GM23338 (cell line): Measurements from ENCODE around the gene IFI16. TPM values are rescaled to one million over a fixed set of nuclear protein-coding genes. Genes with fewer than 3 reads are reported as not detected.

ENCODE experiments used
- ATAC-seq: fragments of 200-7000 bp; cut with Tn5 transposase; 3 replicates; pipeline ENCODE4 v1.9.1; 2020
- DNase-seq: peaks from one replicate; pipeline ENCODE4 v3.0.0-alpha.2; 2015; ENCODE audit warnings: low spot score
- H2AFZ ChIP-seq: fragments of 200-600 bp; sonication (generic); 2 replicates; pipeline ENCODE4 v1.8.0; 2016; ENCODE audit warnings: antibody characterized with exemption, mild to moderate bottlenecking, moderate library complexity
- H3F3A ChIP-seq: fragments of 200-600 bp; sonication (generic); replicated peaks from 2 replicates; pipeline ENCODE4 v1.8.0; 2017; ENCODE audit warnings: antibody characterized with exemption, mixed run types, low read depth
- H3K27ac ChIP-seq: fragments of 200-600 bp; sonication (generic); 2 replicates; pipeline ENCODE4 v1.6.1; 2016; ENCODE audit warnings: low read depth
- H3K27me3 ChIP-seq: fragments of 200-600 bp; sonication (generic); 2 replicates; pipeline ENCODE4 v1.8.0; 2016; ENCODE audit warnings: mild to moderate bottlenecking, mixed run types, moderate library complexity; ENCODE audit not compliant: insufficient read depth
- H3K36me3 ChIP-seq: fragments of 200-600 bp; sonication (generic); 2 replicates; pipeline ENCODE4 v1.8.0; 2016; ENCODE audit warnings: mild to moderate bottlenecking; ENCODE audit not compliant: insufficient read depth
- H3K4me1 ChIP-seq: fragments of 200-600 bp; sonication (generic); 2 replicates; pipeline ENCODE4 v1.8.0; 2016; ENCODE audit warnings: mild to moderate bottlenecking, moderate library complexity; ENCODE audit not compliant: insufficient read depth
- H3K4me2 ChIP-seq: fragments of 200-600 bp; sonication (generic); 2 replicates; pipeline ENCODE4 v1.7.1; 2017; ENCODE audit warnings: mixed run types
- H3K4me3 ChIP-seq: fragments of 200-600 bp; sonication (generic); 2 replicates; pipeline ENCODE4 v1.6.1; 2016; ENCODE audit warnings: mixed run types
- H3K79me2 ChIP-seq: fragments of 200-600 bp; sonication (generic); replicated peaks from 2 replicates; pipeline ENCODE4 v1.8.0; 2017; ENCODE audit warnings: mild to moderate bottlenecking; ENCODE audit not compliant: insufficient read depth
- H3K9me2 ChIP-seq: fragments of 200-600 bp; sonication (generic); 2 replicates; pipeline ENCODE4 v1.8.0; 2017; ENCODE audit not compliant: insufficient read depth
- H4K20me1 ChIP-seq: fragments of 200-600 bp; sonication (generic); replicated peaks from 2 replicates; pipeline ENCODE4 v1.8.0; 2017; ENCODE audit warnings: mild to moderate bottlenecking; ENCODE audit not compliant: insufficient read depth
- H3K27ac Mint-ChIP-seq: 2 replicates; pipeline ENCODE4 v1.8.0; 2020; ENCODE audit warnings: inconsistent platforms, mild to moderate bottlenecking, moderate library complexity, mixed read lengths
- H3K27me3 Mint-ChIP-seq: 3 replicates; pipeline ENCODE4 v1.8.0; 2022; ENCODE audit warnings: low read depth, mild to moderate bottlenecking, moderate library complexity, mixed read lengths, inconsistent platforms; ENCODE audit not compliant: insufficient read depth, poor library complexity
- H3K36me3 Mint-ChIP-seq: 3 replicates; pipeline ENCODE4 v1.8.0; 2021; ENCODE audit warnings: low read depth, mild to moderate bottlenecking, inconsistent platforms, moderate library complexity, mixed read lengths
- H3K4me1 Mint-ChIP-seq: 3 replicates; pipeline ENCODE4 v1.8.0; 2020; ENCODE audit warnings: mild to moderate bottlenecking, inconsistent platforms, mixed read lengths
- H3K4me3 Mint-ChIP-seq: 3 replicates; pipeline ENCODE4 v1.8.0; 2021; ENCODE audit warnings: moderate library complexity, mild to moderate bottlenecking, inconsistent platforms, mixed read lengths
- H3K9me3 Mint-ChIP-seq: 3 replicates; pipeline ENCODE4 v1.8.0; 2020; ENCODE audit warnings: moderate library complexity, mild to moderate bottlenecking, inconsistent platforms, mixed read lengths
- CREB1 ChIP-seq: fragments of 250-450 bp; sonication (Bioruptor Pico); IDR thresholded peaks from 2 replicates; pipeline ENCODE4 v1.5.0; 2020; ENCODE audit warnings: low read depth, mild to moderate bottlenecking, moderate library complexity
- EZH2 ChIP-seq: fragments of 200-600 bp; sonication (generic); IDR thresholded peaks from one replicate; pipeline ENCODE4 v1.8.0; 2017; ENCODE audit warnings: antibody characterized with exemption, mild to moderate bottlenecking, low read depth; ENCODE audit not compliant: unreplicated experiment
- EZH2phosphoT487 ChIP-seq: fragments of 200-600 bp; sonication (generic); IDR thresholded peaks from one replicate; pipeline ENCODE4 v1.8.1; 2018; ENCODE audit warnings: antibody characterized with exemption; ENCODE audit not compliant: unreplicated experiment
- JUNB ChIP-seq: IDR thresholded peaks from one replicate; pipeline ENCODE4 v1.6.1; 2016; ENCODE audit warnings: antibody characterized with exemption; ENCODE audit not compliant: unreplicated experiment
- NANOG ChIP-seq: IDR thresholded peaks from 2 replicates; pipeline ENCODE4 v1.6.1; 2016; ENCODE audit warnings: antibody characterized with exemption, borderline replicate concordance
- POLR2AphosphoS5 ChIP-seq: IDR thresholded peaks from 2 replicates; pipeline ENCODE4 v1.6.1; 2016; ENCODE audit warnings: antibody characterized with exemption, low read depth
- REST ChIP-seq: IDR thresholded peaks from one replicate; pipeline ENCODE4 v1.6.1; 2018; ENCODE audit warnings: antibody characterized with exemption; ENCODE audit not compliant: unreplicated experiment
- ZNF114 ChIP-seq: fragments of 250-450 bp; sonication (Bioruptor Pico); IDR thresholded peaks from 2 replicates; pipeline ENCODE4 v1.5.0; 2020; ENCODE audit warnings: mild to moderate bottlenecking, moderate library complexity
- ZNF331 ChIP-seq: fragments of 250-450 bp; sonication (Bioruptor Pico); IDR thresholded peaks from 2 replicates; pipeline ENCODE4 v1.5.0; 2020; ENCODE audit warnings: low read depth, mild to moderate bottlenecking, moderate library complexity
- polyA plus RNA-seq: library from polyadenylated mRNA; unstranded; fragments of >200 nt; fragmentation: Nextera tagmentation; extraction: Ambion mirVana; gene quantifications from 2 replicates; pipeline ENCODE4 v1.2.1, GENCODE V29; 2016
- total RNA-seq: library from RNA; depleted of rRNA; stranded (reverse); fragments of >200 nt; shearing (Covaris generic); gene quantifications from 2 replicates; pipeline ENCODE4 v1.2.3, GENCODE V29; 2014
- TF ChIP-seq, protein P1 (sequence below): fragments of 250-450 bp; sonication (Bioruptor Pico); IDR thresholded peaks from 2 replicates; pipeline ENCODE4 v1.5.0; 2020; ENCODE audit warnings: mild to moderate bottlenecking, moderate library complexity
- TF ChIP-seq, protein P2 (sequence below), 2 experiments: fragments of 200-600 bp in 1 of 2; sonication (generic) in 1 of 2; conservative IDR thresholded peaks; 2 replicates each; pipeline versions ENCODE4 v1.5.1 to v1.6.1; 2016 to 2017; ENCODE audit warnings: antibody characterized with exemption in 2 of 2, low read depth in 2 of 2, mild to moderate bottlenecking in 2 of 2, moderate library complexity in 1 of 2
- TF ChIP-seq, protein P3 (sequence below): IDR thresholded peaks from 2 replicates; pipeline ENCODE4 v1.6.1; 2016; ENCODE audit warnings: antibody characterized with exemption

IFI16 gene
- total and polyA plus RNA-seq, 2 experiments from 2014 or later, result 0.31 to 2.1 TPM

- H3K27ac Mint-ChIP-seq, result no peak overlapping the region
- ATAC-seq (peak; percentile 85), DNase-seq (peak; percentile 53)
- H3K4me2 ChIP-seq, result peak overlapping the region; percentile 75
- H3K4me3 Mint-ChIP-seq, result peak overlapping the region; percentile 68
- no peak overlapping the region for H3K27ac ChIP-seq
- H3K4me3 ChIP-seq, result peak overlapping the region; percentile 47
- no peaks in the 10 kb centered on the region for H3K36me3 ChIP-seq
- peaks cover 28% of the 10 kb centered on the region for H3K27me3 Mint-ChIP-seq
- peaks cover 56% of the 10 kb centered on the region for H3K27me3 ChIP-seq
- TF ChIP-seq EZH2phosphoT487 (no peak), EZH2 (no peak), ZNF331 (CRISPR knock-in tag) (no peak), JUNB (no peak), POLR2AphosphoS5 (no peak), REST (no peak), CREB1 (no peak), NANOG (no peak), ZNF114 (no peak)
- TF ChIP-seq, protein P1, sequence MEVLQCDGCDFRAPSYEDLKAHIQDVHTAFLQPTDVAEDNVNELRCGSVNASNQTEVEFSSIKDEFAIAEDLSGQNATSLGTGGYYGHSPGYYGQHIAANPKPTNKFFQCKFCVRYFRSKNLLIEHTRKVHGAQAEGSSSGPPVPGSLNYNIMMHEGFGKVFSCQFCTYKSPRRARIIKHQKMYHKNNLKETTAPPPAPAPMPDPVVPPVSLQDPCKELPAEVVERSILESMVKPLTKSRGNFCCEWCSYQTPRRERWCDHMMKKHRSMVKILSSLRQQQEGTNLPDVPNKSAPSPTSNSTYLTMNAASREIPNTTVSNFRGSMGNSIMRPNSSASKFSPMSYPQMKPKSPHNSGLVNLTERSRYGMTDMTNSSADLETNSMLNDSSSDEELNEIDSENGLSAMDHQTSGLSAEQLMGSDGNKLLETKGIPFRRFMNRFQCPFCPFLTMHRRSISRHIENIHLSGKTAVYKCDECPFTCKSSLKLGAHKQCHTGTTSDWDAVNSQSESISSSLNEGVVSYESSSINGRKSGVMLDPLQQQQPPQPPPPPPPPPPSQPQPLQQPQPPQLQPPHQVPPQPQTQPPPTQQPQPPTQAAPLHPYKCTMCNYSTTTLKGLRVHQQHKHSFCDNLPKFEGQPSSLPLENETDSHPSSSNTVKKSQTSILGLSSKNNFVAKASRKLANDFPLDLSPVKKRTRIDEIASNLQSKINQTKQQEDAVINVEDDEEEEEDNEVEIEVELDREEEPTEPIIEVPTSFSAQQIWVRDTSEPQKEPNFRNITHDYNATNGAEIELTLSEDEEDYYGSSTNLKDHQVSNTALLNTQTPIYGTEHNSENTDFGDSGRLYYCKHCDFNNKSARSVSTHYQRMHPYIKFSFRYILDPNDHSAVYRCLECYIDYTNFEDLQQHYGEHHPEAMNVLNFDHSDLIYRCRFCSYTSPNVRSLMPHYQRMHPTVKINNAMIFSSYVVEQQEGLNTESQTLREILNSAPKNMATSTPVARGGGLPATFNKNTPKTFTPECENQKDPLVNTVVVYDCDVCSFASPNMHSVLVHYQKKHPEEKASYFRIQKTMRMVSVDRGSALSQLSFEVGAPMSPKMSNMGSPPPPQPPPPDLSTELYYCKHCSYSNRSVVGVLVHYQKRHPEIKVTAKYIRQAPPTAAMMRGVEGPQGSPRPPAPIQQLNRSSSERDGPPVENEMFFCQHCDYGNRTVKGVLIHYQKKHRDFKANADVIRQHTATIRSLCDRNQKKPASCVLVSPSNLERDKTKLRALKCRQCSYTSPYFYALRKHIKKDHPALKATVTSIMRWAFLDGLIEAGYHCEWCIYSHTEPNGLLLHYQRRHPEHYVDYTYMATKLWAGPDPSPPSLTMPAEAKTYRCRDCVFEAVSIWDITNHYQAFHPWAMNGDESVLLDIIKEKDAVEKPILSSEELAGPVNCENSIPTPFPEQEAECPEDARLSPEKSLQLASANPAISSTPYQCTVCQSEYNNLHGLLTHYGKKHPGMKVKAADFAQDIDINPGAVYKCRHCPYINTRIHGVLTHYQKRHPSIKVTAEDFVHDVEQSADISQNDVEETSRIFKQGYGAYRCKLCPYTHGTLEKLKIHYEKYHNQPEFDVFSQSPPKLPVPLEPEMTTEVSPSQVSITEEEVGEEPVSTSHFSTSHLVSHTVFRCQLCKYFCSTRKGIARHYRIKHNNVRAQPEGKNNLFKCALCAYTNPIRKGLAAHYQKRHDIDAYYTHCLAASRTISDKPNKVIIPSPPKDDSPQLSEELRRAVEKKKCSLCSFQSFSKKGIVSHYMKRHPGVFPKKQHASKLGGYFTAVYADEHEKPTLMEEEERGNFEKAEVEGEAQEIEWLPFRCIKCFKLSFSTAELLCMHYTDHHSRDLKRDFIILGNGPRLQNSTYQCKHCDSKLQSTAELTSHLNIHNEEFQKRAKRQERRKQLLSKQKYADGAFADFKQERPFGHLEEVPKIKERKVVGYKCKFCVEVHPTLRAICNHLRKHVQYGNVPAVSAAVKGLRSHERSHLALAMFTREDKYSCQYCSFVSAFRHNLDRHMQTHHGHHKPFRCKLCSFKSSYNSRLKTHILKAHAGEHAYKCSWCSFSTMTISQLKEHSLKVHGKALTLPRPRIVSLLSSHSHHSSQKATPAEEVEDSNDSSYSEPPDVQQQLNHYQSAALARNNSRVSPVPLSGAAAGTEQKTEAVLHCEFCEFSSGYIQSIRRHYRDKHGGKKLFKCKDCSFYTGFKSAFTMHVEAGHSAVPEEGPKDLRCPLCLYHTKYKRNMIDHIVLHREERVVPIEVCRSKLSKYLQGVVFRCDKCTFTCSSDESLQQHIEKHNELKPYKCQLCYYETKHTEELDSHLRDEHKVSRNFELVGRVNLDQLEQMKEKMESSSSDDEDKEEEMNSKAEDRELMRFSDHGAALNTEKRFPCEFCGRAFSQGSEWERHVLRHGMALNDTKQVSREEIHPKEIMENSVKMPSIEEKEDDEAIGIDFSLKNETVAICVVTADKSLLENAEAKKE (CRISPR knock-in tag), result no peak
- TF ChIP-seq, protein P2, sequence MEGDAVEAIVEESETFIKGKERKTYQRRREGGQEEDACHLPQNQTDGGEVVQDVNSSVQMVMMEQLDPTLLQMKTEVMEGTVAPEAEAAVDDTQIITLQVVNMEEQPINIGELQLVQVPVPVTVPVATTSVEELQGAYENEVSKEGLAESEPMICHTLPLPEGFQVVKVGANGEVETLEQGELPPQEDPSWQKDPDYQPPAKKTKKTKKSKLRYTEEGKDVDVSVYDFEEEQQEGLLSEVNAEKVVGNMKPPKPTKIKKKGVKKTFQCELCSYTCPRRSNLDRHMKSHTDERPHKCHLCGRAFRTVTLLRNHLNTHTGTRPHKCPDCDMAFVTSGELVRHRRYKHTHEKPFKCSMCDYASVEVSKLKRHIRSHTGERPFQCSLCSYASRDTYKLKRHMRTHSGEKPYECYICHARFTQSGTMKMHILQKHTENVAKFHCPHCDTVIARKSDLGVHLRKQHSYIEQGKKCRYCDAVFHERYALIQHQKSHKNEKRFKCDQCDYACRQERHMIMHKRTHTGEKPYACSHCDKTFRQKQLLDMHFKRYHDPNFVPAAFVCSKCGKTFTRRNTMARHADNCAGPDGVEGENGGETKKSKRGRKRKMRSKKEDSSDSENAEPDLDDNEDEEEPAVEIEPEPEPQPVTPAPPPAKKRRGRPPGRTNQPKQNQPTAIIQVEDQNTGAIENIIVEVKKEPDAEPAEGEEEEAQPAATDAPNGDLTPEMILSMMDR (conservative IDR thresholded peaks at IDR 0.05; ENCODE audit: low read depth in 2 of 2), result no peak; a peak in 1 of 4 replicates
- TF ChIP-seq, protein P3, sequence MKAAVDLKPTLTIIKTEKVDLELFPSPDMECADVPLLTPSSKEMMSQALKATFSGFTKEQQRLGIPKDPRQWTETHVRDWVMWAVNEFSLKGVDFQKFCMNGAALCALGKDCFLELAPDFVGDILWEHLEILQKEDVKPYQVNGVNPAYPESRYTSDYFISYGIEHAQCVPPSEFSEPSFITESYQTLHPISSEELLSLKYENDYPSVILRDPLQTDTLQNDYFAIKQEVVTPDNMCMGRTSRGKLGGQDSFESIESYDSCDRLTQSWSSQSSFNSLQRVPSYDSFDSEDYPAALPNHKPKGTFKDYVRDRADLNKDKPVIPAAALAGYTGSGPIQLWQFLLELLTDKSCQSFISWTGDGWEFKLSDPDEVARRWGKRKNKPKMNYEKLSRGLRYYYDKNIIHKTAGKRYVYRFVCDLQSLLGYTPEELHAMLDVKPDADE, result no peak
- no peaks in the 10 kb centered on the region for H3K9me3 Mint-ChIP-seq
- no peaks in the 10 kb centered on the region for H3K79me2 ChIP-seq
- H3K4me1 ChIP-seq, result peaks cover 39% of the 10 kb centered on the region
- H3F3A ChIP-seq, result 0 out of 2 replicates have a peak, but pooled peaks cover 3% of the 10 kb centered on the region
- H2AFZ ChIP-seq, result peak overlapping the region; percentile 0; the same call in 1 of the 2 replicates
- H4K20me1 ChIP-seq, result no peaks in the 10 kb centered on the region; the same call in 1 of the 2 replicates
- no peaks in the 10 kb centered on the region for H3K9me2 ChIP-seq
- peaks cover 43% of the 10 kb centered on the region for H3K4me1 Mint-ChIP-seq
- H3K36me3 Mint-ChIP-seq, result no peaks in the 10 kb centered on the region
These were observed 4.0 kb upstream of the IFI16 start for GRCh38 chr1:159005676-159006075.
